Colonic mucosa (tissue), 4 donors: ENCODE results near the gene ERN1. TPM values are rescaled to one million over a fixed set of nuclear protein-coding genes. Genes with fewer than 3 reads are reported as not detected.

Experiments
- DNase-seq: peaks from one replicate; pipeline ENCODE4 v3.0.0-alpha.2; 2020
- H3K27ac ChIP-seq: fragments of 200-600 bp; one replicate; pipeline ENCODE4 v1.8.0; 2021
- H3K27me3 ChIP-seq: fragments of 200-600 bp; one replicate; pipeline ENCODE4 v1.8.0; 2021
- H3K36me3 ChIP-seq: fragments of 200-600 bp; one replicate; pipeline ENCODE4 v1.8.0; 2021
- H3K4me1 ChIP-seq: fragments of 200-600 bp; one replicate; pipeline ENCODE4 v1.8.0; 2021; ENCODE audit warnings: mild to moderate bottlenecking
- H3K4me3 ChIP-seq: fragments of 200-600 bp; one replicate; pipeline ENCODE4 v1.8.0; 2021
- H3K9ac ChIP-seq, 2 donors: one replicate each; pipeline ENCODE4 v1.7.0; 2013; ENCODE audit warnings: control low read depth in 2 of 2, low read depth in 2 of 2, low read length in 2 of 2
- H3K9me3 ChIP-seq: fragments of 200-600 bp; one replicate; pipeline ENCODE4 v1.8.0; 2021
- intact Hi-C: fragments of 100-400 bp; cut with DNase I; formaldehyde crosslinking; loops from one replicate; pipeline ENCODE4 v1.14.1; 2022
- total RNA-seq, 2 donors: library from RNA; stranded (reverse); fragmentation: NEBNext Ultra II Directional in 1 of 2; extraction: Animal tissue kit (Norgen Biotek cat#: 25700) in 1 of 2; gene quantifications; one replicate each; pipeline ENCODE4 v1.2.1, GENCODE V29; 2021
- TF ChIP-seq, protein P1 (sequence below): fragments of 200-600 bp; IDR thresholded peaks from one replicate; pipeline ENCODE4 v1.8.0; 2022; ENCODE audit warnings: antibody characterized with exemption, mild to moderate bottlenecking
- donor health status: healthy.
- donor health status: DM: no; HTN: no; CAD: no.
- donor health status: DM: no; HTN: no; CAD: no.

ERN1 gene
- total RNA-seq, 2 donors from 2014 or later: 19.2 to 19.6 TPM

DNA sequence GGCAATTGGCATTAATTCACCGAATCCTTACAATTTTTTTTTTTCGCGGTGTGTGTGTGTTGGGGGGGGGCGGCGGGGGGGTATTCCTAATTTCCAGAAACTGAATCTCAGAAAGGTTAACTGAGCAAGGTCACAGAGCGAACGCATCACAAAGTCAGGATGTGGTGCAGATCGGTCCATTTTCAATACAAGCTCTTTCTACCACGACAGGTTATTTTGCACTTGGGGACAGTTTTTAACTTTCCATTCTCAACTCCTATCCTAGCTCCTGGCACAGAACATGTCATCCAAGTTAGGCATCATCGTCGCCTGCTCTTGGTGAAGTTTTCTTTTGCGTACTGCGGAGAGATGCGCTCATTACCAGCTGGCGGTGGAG, 15.4 kb upstream of the ERN1 start:
- Histone ChIP-seq H3K9me3 (no peaks in the 10 kb centered on the region), H3K4me1 (no peaks in the 10 kb centered on the region), H3K4me3 (peak overlapping the region; percentile 79), H3K27me3 (no peaks in the 10 kb centered on the region), H3K36me3 (no peaks in the 10 kb centered on the region), H3K9ac (peak overlapping the region; percentile 41 to 95), H3K27ac (peak overlapping the region; percentile 91)
- TF ChIP-seq, protein P1, sequence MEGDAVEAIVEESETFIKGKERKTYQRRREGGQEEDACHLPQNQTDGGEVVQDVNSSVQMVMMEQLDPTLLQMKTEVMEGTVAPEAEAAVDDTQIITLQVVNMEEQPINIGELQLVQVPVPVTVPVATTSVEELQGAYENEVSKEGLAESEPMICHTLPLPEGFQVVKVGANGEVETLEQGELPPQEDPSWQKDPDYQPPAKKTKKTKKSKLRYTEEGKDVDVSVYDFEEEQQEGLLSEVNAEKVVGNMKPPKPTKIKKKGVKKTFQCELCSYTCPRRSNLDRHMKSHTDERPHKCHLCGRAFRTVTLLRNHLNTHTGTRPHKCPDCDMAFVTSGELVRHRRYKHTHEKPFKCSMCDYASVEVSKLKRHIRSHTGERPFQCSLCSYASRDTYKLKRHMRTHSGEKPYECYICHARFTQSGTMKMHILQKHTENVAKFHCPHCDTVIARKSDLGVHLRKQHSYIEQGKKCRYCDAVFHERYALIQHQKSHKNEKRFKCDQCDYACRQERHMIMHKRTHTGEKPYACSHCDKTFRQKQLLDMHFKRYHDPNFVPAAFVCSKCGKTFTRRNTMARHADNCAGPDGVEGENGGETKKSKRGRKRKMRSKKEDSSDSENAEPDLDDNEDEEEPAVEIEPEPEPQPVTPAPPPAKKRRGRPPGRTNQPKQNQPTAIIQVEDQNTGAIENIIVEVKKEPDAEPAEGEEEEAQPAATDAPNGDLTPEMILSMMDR: no peak
- intact Hi-C loops: no loop called here
- DNase-seq: no peak

- Histone ChIP-seq H3K9ac (no peak overlapping the region), H3K27ac (no peak overlapping the region), H3K27me3 (no peaks in the 10 kb centered on the region), H3K36me3 (no peaks in the 10 kb centered on the region), H3K4me3 (no peak overlapping the region), H3K4me1 (no peaks in the 10 kb centered on the region), H3K9me3 (no peaks in the 10 kb centered on the region)
- intact Hi-C loops: loop anchor here (10.0 kb wide), 1 partner anchor 225 kb away; the partner anchor contains the start of genes CSHL1 and GH1
- TF ChIP-seq, protein P1: no peak
- no peak for DNase-seq
These were observed 9.6 kb upstream of the ERN1 start for GRCh38 chr17:64139542-64139941.

DNA sequence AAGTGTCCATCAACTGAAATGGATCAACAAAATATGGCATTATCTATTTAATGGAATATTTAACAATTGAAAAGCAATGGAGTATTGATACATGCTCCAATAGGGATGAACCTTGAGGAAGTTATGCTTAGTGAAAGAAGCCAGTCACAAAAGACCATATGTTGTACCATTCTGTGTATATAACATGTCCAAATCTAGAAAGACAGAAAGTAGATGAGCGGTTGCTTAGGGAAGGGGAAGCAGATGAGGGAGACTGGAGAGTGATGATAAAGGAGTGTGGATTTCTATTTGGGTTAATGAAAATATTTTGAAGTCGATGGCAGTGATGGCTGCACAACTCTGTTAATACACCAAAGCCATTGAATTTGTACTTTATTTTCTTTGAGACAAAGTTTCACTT, 8.5 kb upstream of the ERN1 start:
- Histone ChIP-seq H3K9me3 (no peaks in the 10 kb centered on the region), H3K27me3 (no peaks in the 10 kb centered on the region), H3K27ac (no peak overlapping the region), H3K4me1 (no peaks in the 10 kb centered on the region), H3K36me3 (no peaks in the 10 kb centered on the region), H3K4me3 (no peak overlapping the region), H3K9ac (no peak overlapping the region)
- intact Hi-C loops: loop anchor here (10.0 kb wide), 1 partner anchor 224 kb away; the partner anchor contains the start of genes CSHL1 and GH1
- no peak for DNase-seq
- TF ChIP-seq, protein P1: no peak

- intact Hi-C loops: loop anchor here (2.0 to 10.0 kb wide), 2 partner anchors 108 to 220 kb away; partner anchors contain the start of genes CSHL1 and GH1
- no peak for DNase-seq
- TF ChIP-seq, protein P1: no peak
- Histone ChIP-seq H3K4me3 (no peak overlapping the region), H3K9me3 (no peaks in the 10 kb centered on the region), H3K27me3 (no peaks in the 10 kb centered on the region), H3K9ac (no peak overlapping the region), H3K36me3 (no peaks in the 10 kb centered on the region), H3K27ac (no peak overlapping the region), H3K4me1 (no peaks in the 10 kb centered on the region)
These were observed 5.1 kb upstream of the ERN1 start for GRCh38 chr17:64135000-64135399.

GRCh38 chr17:64134216-64134970, 4.4 kb upstream of the ERN1 start:
- H3K4me3 ChIP-seq: no peak overlapping the region
- DNase-seq: no peak
- TF ChIP-seq, protein P1: no peak
- H3K36me3 ChIP-seq: no peaks in the 10 kb centered on the region
- no peak overlapping the region for H3K27ac ChIP-seq
- H3K27me3 ChIP-seq: no peaks in the 10 kb centered on the region
- H3K4me1 ChIP-seq: no peaks in the 10 kb centered on the region
- H3K9ac ChIP-seq: no peak overlapping the region
- intact Hi-C loops: loop anchor here (2.0 to 10.0 kb wide), 2 partner anchors 108 to 220 kb away; partner anchors contain the start of genes CSHL1 and GH1
- H3K9me3 ChIP-seq: no peaks in the 10 kb centered on the region
